GM21786 (cell line): ENCODE data around the gene ABCF3.
A peak's percentile ranks its signal among the peaks of the same experiment; 100 is the strongest.

Source experiments
- ATAC-seq: cut with Tn5 transposase; IDR thresholded peaks from one replicate; pipeline ENCODE4 v1.9.1; 2021; ENCODE audit not compliant: unreplicated experiment

Gene ABCF3

GRCh38 chr3:184184546-184185230, 1.3 kb upstream of the ABCF3 start:
- no peak for ATAC-seq

GRCh38 chr3:184185461-184186183, 377 bp upstream of the ABCF3 start:
- ATAC-seq: peak; percentile 96

GRCh38 chr3:184186902-184187207, 856 bp downstream of the ABCF3 start:
- no peak for ATAC-seq

DNA sequence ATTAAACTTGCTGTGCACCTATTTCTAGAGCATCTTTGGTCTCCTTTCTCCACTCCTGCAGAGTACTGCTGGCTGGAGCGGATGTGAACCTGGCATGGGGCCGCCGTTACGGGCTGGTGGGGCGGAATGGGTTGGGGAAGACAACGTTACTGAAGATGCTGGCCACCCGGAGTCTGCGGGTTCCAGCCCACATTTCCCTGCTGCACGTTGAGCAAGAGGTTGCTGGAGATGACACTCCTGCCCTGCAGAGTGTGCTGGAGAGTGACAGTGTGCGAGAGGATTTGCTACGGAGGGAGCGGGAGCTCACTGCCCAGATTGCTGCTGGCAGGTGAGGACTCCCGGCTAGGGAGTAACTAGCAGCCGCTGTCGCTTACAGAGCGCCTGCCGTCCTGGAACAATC, 2.1 kb downstream of the ABCF3 start:
- ATAC-seq: no peak

DNA sequence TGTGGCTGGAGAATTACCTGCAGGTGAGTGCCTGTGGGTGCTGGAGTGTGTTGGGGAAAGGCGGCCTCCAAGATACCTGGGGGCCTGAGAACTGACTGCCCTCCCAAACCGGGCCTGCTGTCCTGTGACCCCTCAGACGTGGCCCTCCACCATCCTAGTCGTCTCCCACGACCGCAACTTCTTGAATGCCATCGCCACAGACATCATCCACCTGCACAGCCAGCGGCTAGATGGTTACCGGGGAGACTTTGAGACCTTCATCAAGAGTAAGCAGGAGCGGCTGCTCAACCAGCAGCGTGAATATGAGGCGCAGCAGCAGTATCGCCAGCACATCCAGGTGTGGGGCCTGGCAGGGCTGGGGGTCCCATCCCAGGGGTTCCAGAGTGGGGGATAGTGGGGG, 3.4 kb downstream of the ABCF3 start:
- no peak for ATAC-seq

DNA sequence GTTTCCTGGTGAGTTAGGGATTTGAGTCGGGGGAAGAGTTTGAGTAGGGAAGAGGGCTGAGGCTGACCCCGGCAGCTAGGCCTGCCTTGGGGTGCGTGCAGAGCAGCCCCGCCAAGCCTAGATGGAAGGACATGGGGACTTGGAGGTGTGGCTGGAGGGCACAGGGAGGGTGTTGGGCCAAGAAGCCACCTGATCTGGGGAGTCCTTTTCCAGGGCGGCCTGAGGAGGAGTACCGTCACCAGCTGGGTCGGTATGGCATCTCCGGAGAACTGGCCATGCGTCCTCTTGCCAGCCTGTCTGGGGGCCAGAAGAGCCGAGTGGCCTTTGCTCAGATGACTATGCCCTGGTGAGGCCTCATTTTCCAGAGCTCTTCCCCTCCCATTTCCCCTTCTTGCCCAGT, 6.9 kb downstream of the ABCF3 start:
- ATAC-seq: no peak

- no peak for ATAC-seq
Observed at GRCh38 chr3:184193991-184194539, 8.1 kb downstream of the ABCF3 start.

- ATAC-seq: no peak
Observed at GRCh38 chr3:184196536-184196935, 10.5 kb downstream of the ABCF3 start.

- no peak for ATAC-seq
Observed at GRCh38 chr3:184198509-184198908, 12.5 kb downstream of the ABCF3 start.

DNA sequence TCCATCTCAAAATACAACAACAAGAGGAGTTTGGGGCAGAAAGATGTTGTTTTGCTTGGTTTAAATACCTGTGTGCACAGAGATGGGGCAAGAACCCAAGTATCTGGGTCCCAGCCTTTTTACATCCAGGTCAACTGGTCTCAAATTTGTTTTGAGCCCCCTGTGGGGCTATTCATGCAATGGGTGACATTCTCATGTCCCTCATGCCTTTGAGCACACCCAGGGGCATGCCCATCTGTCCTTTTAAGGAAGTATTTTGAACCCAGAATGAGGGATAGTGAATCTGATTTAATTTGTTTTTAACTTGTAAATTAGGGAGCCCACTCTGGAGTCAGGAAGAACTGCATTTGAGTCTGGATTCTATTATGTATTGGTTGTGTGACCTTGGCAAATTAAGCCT, 14.8 kb downstream of the ABCF3 start:
- no peak for ATAC-seq

GRCh38 chr3:184203526-184203925, 17.5 kb downstream of the ABCF3 start:
- ATAC-seq: no peak

GRCh38 chr3:184209146-184209923, 23.3 kb downstream of the ABCF3 start:
- no peak for ATAC-seq

- ATAC-seq: no peak
Observed at GRCh38 chr3:184211297-184211696, 25.3 kb downstream of the ABCF3 start.

DNA sequence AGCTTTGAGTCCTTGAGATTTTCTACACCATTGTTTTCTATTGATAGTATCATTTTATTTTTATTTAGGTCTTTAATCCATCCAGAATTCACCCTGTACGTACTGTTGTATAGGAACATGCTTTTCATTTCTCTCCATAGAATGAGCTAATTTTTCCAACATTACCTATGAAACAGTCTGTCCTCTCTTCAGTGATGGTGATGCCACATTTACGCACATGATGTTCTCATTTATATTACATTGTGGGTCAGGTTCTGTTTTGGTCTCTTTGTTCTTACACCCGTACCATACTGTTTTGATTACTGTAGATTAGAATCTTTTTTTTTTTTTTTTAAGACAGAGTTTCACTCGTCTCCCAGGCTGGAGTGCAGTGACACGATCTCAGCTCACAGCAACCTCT, 25.7 kb downstream of the ABCF3 start:
- ATAC-seq: no peak

DNA sequence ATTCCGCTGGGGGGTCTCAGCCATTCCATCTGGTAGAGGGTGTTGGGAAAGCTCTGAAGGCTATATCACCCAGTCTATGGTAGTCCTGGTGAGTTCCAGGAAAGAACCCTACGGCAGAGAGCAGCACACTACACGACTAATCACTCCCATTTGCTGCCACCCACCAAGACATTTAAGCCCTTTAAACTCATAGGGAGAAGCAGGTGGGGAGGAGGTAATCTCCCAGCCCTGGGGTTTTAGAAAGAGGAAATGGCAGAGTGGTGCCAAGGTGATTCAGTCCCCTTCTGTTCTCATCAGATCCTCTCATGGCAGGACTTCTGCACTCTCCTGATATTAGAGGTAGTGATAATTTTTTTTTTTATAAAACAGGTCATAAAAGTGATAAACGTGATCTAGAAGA, 32.8 kb downstream of the ABCF3 start:
- ATAC-seq: no peak

- no peak for ATAC-seq
Observed at GRCh38 chr3:184222521-184222920, 36.5 kb downstream of the ABCF3 start.

- ATAC-seq: no peak
Observed at GRCh38 chr3:184223946-184224345, 37.9 kb downstream of the ABCF3 start.

- no peak for ATAC-seq
Observed at GRCh38 chr3:184227481-184227935, 41.5 kb downstream of the ABCF3 start.

DNA sequence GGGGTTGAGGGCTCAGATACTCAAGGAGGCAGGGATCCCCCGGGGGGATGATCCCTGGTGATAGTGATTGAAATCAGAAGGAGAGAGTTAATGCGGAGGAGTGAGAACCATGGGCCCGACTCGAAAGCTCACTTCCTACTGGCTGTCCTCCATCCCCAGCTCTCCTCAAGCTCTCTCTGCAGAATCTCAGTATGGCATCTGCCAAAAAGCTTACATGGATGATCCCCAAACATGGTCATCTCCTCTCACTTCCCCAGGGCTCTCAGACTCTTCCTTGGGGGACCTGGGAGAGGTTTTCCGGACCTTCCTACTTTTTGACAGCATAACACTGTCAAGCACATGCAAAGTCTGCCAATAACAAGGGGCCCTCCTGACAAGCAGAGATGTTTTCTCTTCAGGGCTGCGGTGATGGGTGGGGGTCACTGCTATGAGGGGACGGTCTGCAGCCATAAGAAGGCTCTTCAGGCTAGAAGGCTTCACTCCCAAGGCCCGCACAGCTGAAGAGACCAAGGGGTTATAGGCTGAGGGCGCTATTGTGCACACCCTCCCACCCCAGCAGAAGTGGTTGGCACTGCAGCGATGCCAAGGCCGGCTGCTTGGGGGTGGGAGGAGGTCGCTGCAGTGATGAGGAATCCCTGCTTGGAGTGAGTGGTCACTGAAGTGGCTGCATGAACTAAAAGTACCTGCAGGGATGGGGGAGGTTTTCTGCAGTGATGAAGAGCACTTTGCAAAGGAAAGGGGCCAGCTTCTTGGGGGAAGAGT, 42.6 kb downstream of the ABCF3 start:
- no peak for ATAC-seq

GRCh38 chr3:184229394-184230080, 43.5 kb downstream of the ABCF3 start, which contains the start of gene VWA5B2:
Gene VWA5B2, plus strand, starts transcription at chr3:184229585. Its CDS starts 944 bp downstream, at chr3:184230529.
- peak; percentile 65 for ATAC-seq
